HCT116 (cell line): Measurements from ENCODE around the gene FAP. TPM values are rescaled to one million over a fixed set of nuclear protein-coding genes. Genes with fewer than 3 reads are reported as not detected.

Experiments used
- ATAC-seq: fragments of 200-7000 bp; cut with Tn5 transposase; 2 replicates; pipeline ENCODE4 v1.9.1; 2020; ENCODE audit warnings: mild to moderate bottlenecking, moderate library complexity
- BruUV-seq: library from RNA; stranded (reverse); fragments of 400-500 nt; replicated peaks from 2 replicates; lab custom pipeline; 2021; lab: Mats Ljungman, UMichigan
- CTCF ChIA-PET: fragments of 300-600 bp; sonication (Branson Sonifier 250); formaldehyde crosslinking; loops from one replicate; lab custom pipeline; 2021; ENCODE audit warnings: antibody characterized with exemption; lab: Charles Lee
- POLR2A ChIA-PET: fragments of 300-600, 350-600 bp; sonication (Branson Sonifier 250); formaldehyde crosslinking; loops from one replicate; lab custom pipeline; 2021; ENCODE audit warnings: antibody characterized with exemption; lab: Charles Lee
- RAD21 ChIA-PET, 2 experiments: fragments of 300-600 bp; sonication (Branson Sonifier 250); formaldehyde crosslinking; loops; one replicate each; lab custom pipeline; 2023; ENCODE audit warnings: low total read pairs in 2 of 2; ENCODE audit not compliant: uncharacterized antibody in 2 of 2, unreplicated experiment in 2 of 2, low non-redundant PET in 1 of 2; lab: Charles Lee
- DNase-seq: peaks from one replicate; pipeline ENCODE4 v3.0.0-alpha.2; 2010; ENCODE audit warnings: low read depth, low spot score
- H2AFZ ChIP-seq: fragments of 200-600 bp; shearing (Covaris generic), sonication (generic); 2 replicates; pipeline ENCODE4 v1.6.1; 2017; ENCODE audit warnings: low read depth, mixed run types, mixed read lengths, antibody characterized with exemption, low read length; ENCODE audit not compliant: poor library complexity, severe bottlenecking
- H3K27ac ChIP-seq: 2 replicates; pipeline ENCODE4 v1.5.1; 2012; ENCODE audit warnings: low read depth, low read length
- H3K27me3 ChIP-seq: fragments of 200-600 bp; sonication (generic); 2 replicates; pipeline ENCODE4 v1.6.1; 2016; ENCODE audit warnings: mixed run types, low read length, mixed read lengths; ENCODE audit not compliant: insufficient read depth
- H3K36me3 ChIP-seq, 2 experiments: fragments of 200-500 bp in 1 of 2; fragments of 200-600 bp in 1 of 2; sonication (Bioruptor generic) in 1 of 2; sonication (generic) in 1 of 2; 2 replicates each; pipeline versions ENCODE4 v1.5.1 to v1.6.1; 2014 to 2016; ENCODE audit warnings: low read length in 2 of 2, inconsistent platforms in 1 of 2, mixed read lengths in 1 of 2, mixed run types in 1 of 2; ENCODE audit not compliant: insufficient read depth in 2 of 2, control insufficient read depth in 1 of 2
- H3K4me1 ChIP-seq, 2 experiments: fragments of 200-600 bp in 1 of 2; sonication (generic) in 1 of 2; 2 replicates each; pipeline versions ENCODE4 v1.5.1 to v1.6.1; 2012 to 2017; ENCODE audit warnings: low read length in 2 of 2, inconsistent platforms in 1 of 2, mild to moderate bottlenecking in 1 of 2, mixed read lengths in 1 of 2, mixed run types in 1 of 2, moderate library complexity in 1 of 2; ENCODE audit not compliant: insufficient read depth in 2 of 2, control insufficient read depth in 1 of 2
- H3K4me2 ChIP-seq: fragments of 200-600 bp; sonication (generic); 2 replicates; pipeline ENCODE4 v1.6.1; 2017; ENCODE audit warnings: mixed run types, low read length, mixed read lengths
- H3K4me3 ChIP-seq, 2 experiments: fragments of 200-600 bp in 1 of 2; sonication (generic) in 1 of 2; replicated peaks in 1 of 2; 2 replicates each; pipeline ENCODE4 v1.5.1; 2011 to 2016; ENCODE audit warnings: low read length in 2 of 2, control low read depth in 1 of 2, low read depth in 1 of 2, mild to moderate bottlenecking in 1 of 2, mixed read lengths in 1 of 2, mixed run types in 1 of 2
- H3K79me2 ChIP-seq: fragments of 200-600 bp; sonication (generic); 2 replicates; pipeline ENCODE4 v1.6.1; 2017; ENCODE audit warnings: mild to moderate bottlenecking, mixed run types, low read length, moderate library complexity, mixed read lengths; ENCODE audit not compliant: insufficient read depth
- H3K9ac ChIP-seq: fragments of 200-600 bp; sonication (generic); 2 replicates; pipeline ENCODE4 v1.6.1; 2016; ENCODE audit warnings: low read length, mixed read lengths
- H3K9me2 ChIP-seq: fragments of 200-600 bp; sonication (generic), shearing (Covaris generic); 2 replicates; pipeline ENCODE4 v1.6.1; 2017; ENCODE audit warnings: mixed run types, mild to moderate bottlenecking, moderate library complexity; ENCODE audit not compliant: insufficient read depth
- H3K9me3 ChIP-seq, 2 experiments: fragments of 200-500 bp in 1 of 2; fragments of 200-600 bp in 1 of 2; sonication (Bioruptor generic) in 1 of 2; sonication (generic) in 1 of 2; 2 replicates each; pipeline ENCODE4 v1.6.1; 2014 to 2017; ENCODE audit warnings: low read length in 2 of 2, mixed read lengths in 2 of 2, inconsistent platforms in 1 of 2, low read depth in 1 of 2, mild to moderate bottlenecking in 1 of 2, mixed run types in 1 of 2, moderate library complexity in 1 of 2; ENCODE audit not compliant: control insufficient read depth in 1 of 2, insufficient read depth in 1 of 2
- H4K20me1 ChIP-seq: fragments of 200-600 bp; sonication (generic), shearing (Covaris generic); 2 replicates; pipeline ENCODE4 v1.6.1; 2017; ENCODE audit warnings: mixed run types, mild to moderate bottlenecking, moderate library complexity; ENCODE audit not compliant: insufficient read depth
- FOSL1 ChIP-seq: IDR thresholded peaks from 2 replicates; pipeline ENCODE4 v1.6.1; 2012; ENCODE audit warnings: low read depth
- RAD21 ChIP-seq: IDR thresholded peaks from 2 replicates; pipeline ENCODE4 v1.6.1; 2012; ENCODE audit warnings: low read depth, mild to moderate bottlenecking
- SP1 ChIP-seq: IDR thresholded peaks from 2 replicates; pipeline ENCODE4 v1.6.1; 2012; ENCODE audit warnings: low read depth
- TCF7L2 ChIP-seq: IDR thresholded peaks from 2 replicates; pipeline ENCODE4 v1.7.0; 2011; ENCODE audit warnings: borderline replicate concordance, inconsistent platforms; ENCODE audit not compliant: insufficient read depth, insufficient read length; ENCODE audit errors: extremely low read depth
- YY1 ChIP-seq: IDR thresholded peaks from 2 replicates; pipeline ENCODE4 v1.6.1; 2011; ENCODE audit warnings: low read length, low read depth, moderate library complexity, mild to moderate bottlenecking; ENCODE audit not compliant: insufficient replicate concordance; ENCODE audit errors: extremely low read depth
- ZFX ChIP-seq: fragments of 450-650 bp; IDR thresholded peaks from 2 replicates; pipeline ENCODE4 v1.6.1; 2017
- ZNF274 ChIP-seq: fragments of 200-500 bp; sonication (Bioruptor generic); IDR thresholded peaks from 2 replicates; pipeline ENCODE4 v1.6.1; 2014; ENCODE audit warnings: mild to moderate bottlenecking, low read depth, low read length, inconsistent platforms
- intact Hi-C: fragments of 100-400 bp; cut with micrococcal nuclease; formaldehyde crosslinking; loops from 2 replicates; pipeline ENCODE4 v1.10.0; 2022
- total RNA-seq: library from RNA; stranded (reverse); gene quantifications from one replicate; pipeline ENCODE4 v1.2.1, GENCODE V29; 2021; ENCODE audit not compliant: unreplicated experiment
- TF ChIP-seq, protein P1 (sequence below): IDR thresholded peaks from 2 replicates; pipeline ENCODE4 v1.6.1; 2011; ENCODE audit warnings: mild to moderate bottlenecking, low read length, moderate library complexity; ENCODE audit not compliant: insufficient replicate concordance; ENCODE audit errors: extremely low read depth
- TF ChIP-seq, protein P2 (sequence below): IDR thresholded peaks from 2 replicates; pipeline ENCODE4 v1.6.1; 2012
- TF ChIP-seq, protein P3 (sequence below), 3 experiments: fragments of 200-600 bp in 1 of 3; sonication (generic) in 1 of 3; IDR thresholded peaks in 2 of 3; conservative IDR thresholded peaks in 1 of 3; 2 replicates each; pipeline ENCODE4 v1.5.1; 2012 to 2017; ENCODE audit warnings: low read depth in 2 of 3, low read length in 2 of 3, antibody characterized with exemption in 1 of 3, borderline replicate concordance in 1 of 3, control low read depth in 1 of 3, mild to moderate bottlenecking in 1 of 3, mixed read lengths in 1 of 3, mixed run types in 1 of 3, moderate library complexity in 1 of 3; ENCODE audit not compliant: insufficient read depth in 1 of 3

The FAP gene
- total RNA-seq, 1 experiment from 2014 or later: not detected

DNA sequence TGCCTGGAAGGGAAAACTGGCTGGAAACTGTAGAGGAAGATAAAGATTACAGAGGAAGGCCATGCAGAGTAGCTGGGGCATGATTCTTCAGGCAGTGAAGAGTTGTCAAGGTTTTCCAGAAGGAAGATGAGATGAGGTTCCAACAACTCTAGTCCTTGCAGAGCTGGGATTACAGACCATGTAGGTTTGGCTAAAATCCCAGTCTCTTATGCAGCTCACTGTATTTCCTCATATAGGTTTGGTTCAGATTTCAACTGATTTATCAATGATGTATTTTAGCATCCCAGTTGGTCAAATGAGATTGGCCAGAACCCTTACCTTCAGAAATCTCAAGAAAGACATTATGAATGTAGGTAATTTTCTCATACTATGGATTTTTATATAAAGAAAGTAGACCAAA, 16.4 kb downstream of the FAP start (continued):
- no peak for TF ChIP-seq YY1
- TF ChIP-seq, protein P1, sequence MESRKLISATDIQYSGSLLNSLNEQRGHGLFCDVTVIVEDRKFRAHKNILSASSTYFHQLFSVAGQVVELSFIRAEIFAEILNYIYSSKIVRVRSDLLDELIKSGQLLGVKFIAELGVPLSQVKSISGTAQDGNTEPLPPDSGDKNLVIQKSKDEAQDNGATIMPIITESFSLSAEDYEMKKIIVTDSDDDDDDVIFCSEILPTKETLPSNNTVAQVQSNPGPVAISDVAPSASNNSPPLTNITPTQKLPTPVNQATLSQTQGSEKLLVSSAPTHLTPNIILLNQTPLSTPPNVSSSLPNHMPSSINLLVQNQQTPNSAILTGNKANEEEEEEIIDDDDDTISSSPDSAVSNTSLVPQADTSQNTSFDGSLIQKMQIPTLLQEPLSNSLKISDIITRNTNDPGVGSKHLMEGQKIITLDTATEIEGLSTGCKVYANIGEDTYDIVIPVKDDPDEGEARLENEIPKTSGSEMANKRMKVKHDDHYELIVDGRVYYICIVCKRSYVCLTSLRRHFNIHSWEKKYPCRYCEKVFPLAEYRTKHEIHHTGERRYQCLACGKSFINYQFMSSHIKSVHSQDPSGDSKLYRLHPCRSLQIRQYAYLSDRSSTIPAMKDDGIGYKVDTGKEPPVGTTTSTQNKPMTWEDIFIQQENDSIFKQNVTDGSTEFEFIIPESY: no peak

DNA sequence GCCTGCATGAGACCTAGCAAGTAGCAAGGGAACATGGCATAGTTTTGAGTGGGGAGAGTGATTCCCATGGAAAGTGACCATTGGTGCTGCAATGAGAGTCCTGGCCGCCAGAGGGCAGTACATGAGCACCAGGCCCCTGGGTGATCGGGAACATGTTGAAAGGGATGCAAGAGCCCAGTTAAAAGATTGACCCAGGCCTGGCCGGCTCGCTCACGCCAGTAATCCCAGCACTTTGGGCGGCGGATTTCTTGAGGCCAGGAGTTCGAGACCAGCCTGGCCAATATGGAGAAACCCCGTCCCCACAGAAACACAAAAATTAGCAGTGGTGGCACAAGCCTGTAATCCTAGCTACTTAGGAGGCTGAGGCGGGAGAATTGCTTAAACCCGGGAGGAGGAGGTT, 22.2 kb downstream of the FAP start:
- Histone ChIP-seq H3K27me3 (no peaks in the 10 kb centered on the region), H3K4me3 (no peak overlapping the region), H3K27ac (no peak overlapping the region), H3K79me2 (no peaks in the 10 kb centered on the region), H3K36me3 (no peaks in the 10 kb centered on the region), H3K9me3 (no peaks in the 10 kb centered on the region), H2AFZ (peak overlapping the region; percentile 27), H3K9me2 (no peaks in the 10 kb centered on the region), H3K9ac (no peak overlapping the region), H3K4me2 (no peak overlapping the region), H3K4me1 (no peaks in the 10 kb centered on the region), H4K20me1 (no peaks in the 10 kb centered on the region)
- DNase-seq (peak; percentile 66), ATAC-seq (peak; percentile 98)
- intact Hi-C loops: loop anchor here (1.0 kb wide), 1 partner anchor 77 kb away; no protein-coding TSS in a partner anchor
- RAD21 ChIA-PET: interaction anchor here (1.4 kb wide), 2 partner anchors 77 kb away, joined by 3 to 5 read pairs; no protein-coding TSS in a partner anchor
- CTCF ChIA-PET: interaction anchor here (0.7 to 5.9 kb wide), 13 partner anchors 9 to 113 kb away, joined by 3 to 92 read pairs (median 5); no protein-coding TSS in a partner anchor
- POLR2A ChIA-PET: interaction anchor here (1.0 to 1.2 kb wide), 2 partner anchors 9 to 77 kb away, joined by 3 to 4 read pairs; no protein-coding TSS in a partner anchor
- TF ChIP-seq RAD21 (peak; percentile 82), ZNF274 (no peak), SP1 (no peak), TCF7L2 (peak; percentile 29), ZFX (no peak), FOSL1 (no peak)
- TF ChIP-seq, protein P2, sequence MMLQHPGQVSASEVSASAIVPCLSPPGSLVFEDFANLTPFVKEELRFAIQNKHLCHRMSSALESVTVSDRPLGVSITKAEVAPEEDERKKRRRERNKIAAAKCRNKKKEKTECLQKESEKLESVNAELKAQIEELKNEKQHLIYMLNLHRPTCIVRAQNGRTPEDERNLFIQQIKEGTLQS: no peak
- TF ChIP-seq, protein P3, sequence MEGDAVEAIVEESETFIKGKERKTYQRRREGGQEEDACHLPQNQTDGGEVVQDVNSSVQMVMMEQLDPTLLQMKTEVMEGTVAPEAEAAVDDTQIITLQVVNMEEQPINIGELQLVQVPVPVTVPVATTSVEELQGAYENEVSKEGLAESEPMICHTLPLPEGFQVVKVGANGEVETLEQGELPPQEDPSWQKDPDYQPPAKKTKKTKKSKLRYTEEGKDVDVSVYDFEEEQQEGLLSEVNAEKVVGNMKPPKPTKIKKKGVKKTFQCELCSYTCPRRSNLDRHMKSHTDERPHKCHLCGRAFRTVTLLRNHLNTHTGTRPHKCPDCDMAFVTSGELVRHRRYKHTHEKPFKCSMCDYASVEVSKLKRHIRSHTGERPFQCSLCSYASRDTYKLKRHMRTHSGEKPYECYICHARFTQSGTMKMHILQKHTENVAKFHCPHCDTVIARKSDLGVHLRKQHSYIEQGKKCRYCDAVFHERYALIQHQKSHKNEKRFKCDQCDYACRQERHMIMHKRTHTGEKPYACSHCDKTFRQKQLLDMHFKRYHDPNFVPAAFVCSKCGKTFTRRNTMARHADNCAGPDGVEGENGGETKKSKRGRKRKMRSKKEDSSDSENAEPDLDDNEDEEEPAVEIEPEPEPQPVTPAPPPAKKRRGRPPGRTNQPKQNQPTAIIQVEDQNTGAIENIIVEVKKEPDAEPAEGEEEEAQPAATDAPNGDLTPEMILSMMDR (IDR thresholded peaks at IDR 0.05 in 2 of 3, conservative IDR thresholded peaks at IDR 0.05 in 1 of 3; ENCODE audit: borderline replicate concordance in 1 of 3, insufficient read depth in 1 of 3, low read depth in 2 of 3, low read length in 2 of 3): peak; percentile 80 to 94 (median 92)
- BruUV-seq: no TSS peak
